ENCODE data around the gene BNC2.

Gene BNC2

DNA sequence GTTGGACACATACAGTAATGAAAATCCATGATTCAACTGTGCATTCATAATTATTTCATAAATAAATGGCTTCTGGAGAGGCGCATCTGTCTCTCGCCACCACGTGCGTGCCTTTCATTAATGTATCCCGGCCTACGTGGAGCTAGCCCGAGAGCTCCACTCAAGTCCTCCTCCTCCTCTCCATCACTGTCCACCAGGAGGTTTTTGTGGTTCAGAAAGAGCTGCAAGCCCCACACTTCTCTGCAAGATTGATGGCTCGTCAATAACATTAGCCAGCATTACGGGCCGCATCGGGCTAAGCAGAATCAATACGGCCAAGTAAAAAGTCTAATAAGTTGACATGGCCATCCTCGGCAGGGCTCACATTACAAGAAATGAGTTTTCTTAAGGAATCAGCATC, 499.8 kb downstream of the BNC2 start:
- TF ChIP-seq, protein P1, sequence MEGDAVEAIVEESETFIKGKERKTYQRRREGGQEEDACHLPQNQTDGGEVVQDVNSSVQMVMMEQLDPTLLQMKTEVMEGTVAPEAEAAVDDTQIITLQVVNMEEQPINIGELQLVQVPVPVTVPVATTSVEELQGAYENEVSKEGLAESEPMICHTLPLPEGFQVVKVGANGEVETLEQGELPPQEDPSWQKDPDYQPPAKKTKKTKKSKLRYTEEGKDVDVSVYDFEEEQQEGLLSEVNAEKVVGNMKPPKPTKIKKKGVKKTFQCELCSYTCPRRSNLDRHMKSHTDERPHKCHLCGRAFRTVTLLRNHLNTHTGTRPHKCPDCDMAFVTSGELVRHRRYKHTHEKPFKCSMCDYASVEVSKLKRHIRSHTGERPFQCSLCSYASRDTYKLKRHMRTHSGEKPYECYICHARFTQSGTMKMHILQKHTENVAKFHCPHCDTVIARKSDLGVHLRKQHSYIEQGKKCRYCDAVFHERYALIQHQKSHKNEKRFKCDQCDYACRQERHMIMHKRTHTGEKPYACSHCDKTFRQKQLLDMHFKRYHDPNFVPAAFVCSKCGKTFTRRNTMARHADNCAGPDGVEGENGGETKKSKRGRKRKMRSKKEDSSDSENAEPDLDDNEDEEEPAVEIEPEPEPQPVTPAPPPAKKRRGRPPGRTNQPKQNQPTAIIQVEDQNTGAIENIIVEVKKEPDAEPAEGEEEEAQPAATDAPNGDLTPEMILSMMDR (IDR thresholded peaks at IDR 0.05; ENCODE audit: insufficient read depth, low read depth, low read length, missing control alignments) = no peak
- no peak for DNase-seq (ENCODE audit: low read depth)
- H3K4me3 ChIP-seq (ENCODE audit: low read depth, low read length) = no peak overlapping the region

DNA sequence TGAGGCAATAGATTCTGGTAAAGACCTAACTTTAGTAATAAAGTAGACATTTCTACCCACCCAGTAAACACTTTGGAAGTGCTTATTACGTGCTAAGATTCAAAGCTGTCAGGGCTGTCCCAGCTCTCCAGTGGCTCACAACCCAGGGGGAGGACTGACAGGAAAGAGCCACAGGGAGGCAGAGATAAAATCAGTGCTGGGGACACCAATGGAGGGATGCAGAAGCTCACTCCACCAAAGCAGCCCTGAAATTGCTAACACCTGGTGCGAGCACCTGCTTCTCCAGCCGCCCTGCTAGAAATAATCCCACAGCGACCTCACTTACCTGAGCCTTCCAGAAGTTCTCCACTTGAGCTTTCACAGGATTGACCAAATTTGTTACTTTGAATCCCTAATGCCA, 501.0 kb downstream of the BNC2 start:
- H3K4me3 ChIP-seq (ENCODE audit: low read depth, low read length) = no peak overlapping the region
- TF ChIP-seq, protein P1 (IDR thresholded peaks at IDR 0.05; ENCODE audit: insufficient read depth, low read depth, low read length, missing control alignments) = no peak
- no peak for DNase-seq (ENCODE audit: low read depth)

DNA sequence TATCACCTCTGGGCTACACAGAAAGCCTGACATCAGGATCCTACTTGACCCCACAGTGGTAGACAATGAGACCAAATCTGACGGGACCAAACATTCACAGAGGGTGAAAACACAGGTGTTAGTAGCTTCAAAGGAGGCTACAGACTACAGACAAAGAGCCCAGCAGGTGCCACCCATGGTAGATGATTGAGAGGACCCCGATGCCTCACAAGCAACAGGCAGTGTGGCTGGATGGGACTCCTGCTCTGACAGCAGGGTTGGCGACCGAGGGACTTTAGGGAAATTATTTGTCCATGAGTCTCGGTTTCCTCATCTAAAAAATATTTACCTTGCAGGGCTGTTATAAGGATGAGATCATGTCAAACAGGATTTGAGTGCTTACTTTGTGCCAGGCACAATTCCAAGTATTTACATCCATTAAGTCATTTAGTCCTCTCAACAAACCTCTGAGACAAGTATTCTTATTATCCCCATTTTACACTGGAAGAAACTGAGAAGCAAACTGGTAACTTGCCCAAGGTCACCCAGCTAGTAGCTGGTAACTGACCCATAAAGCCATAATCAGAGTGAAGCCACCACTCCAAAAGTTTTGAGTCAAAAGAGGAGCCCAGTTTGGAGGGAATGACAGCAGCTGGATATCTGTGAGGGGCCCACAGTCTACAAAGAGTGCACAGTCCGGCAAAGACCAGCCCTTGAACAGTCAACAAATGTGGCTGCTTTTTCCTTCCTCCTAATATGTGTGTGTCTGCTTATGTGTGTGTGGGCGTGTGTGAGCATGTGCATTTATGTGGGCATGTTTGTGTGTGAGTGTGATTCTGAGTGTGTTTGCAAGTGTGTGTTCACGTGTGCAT, 502.0 kb downstream of the BNC2 start:
- TF ChIP-seq, protein P1 (IDR thresholded peaks at IDR 0.05; ENCODE audit: insufficient read depth, low read depth, low read length, missing control alignments) = no peak
- DNase-seq (ENCODE audit: low read depth) = no peak

DNA sequence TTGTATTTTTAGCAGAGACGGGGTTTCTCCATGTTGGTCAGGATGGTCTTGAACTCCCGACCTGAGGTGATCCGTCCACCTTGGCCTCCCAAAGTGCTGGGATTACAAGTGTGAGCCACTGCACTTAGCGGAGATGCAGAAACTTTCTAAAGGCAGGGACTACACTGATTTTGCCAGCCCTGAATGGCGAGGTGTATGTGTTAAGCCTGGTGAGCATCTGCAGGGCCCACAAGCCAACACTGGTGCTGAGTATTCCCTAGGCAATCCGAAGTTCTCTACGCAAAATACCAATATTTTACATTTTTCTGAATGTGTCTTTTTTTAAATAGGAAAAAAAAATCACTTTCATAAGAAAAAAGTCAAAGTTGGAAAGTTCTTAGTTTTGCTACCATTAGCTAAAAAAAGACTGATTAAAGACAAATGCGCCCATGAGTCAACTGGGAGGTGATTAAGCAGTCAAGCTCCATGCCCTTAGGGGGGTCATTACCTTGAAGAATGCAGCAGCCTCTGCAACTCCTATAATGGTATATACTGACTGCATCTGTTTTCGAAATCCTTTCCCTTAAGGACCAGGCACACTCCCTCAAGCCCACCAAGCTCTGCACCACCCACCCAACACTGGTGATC, 502.8 kb downstream of the BNC2 start:
- TF ChIP-seq, protein P1 (IDR thresholded peaks at IDR 0.05; ENCODE audit: insufficient read depth, low read depth, low read length, missing control alignments) = no peak
- DNase-seq (ENCODE audit: low read depth) = no peak
- no peak overlapping the region for H3K4me3 ChIP-seq (ENCODE audit: low read depth, low read length)

More for the DNA sequence above, 502.0 kb downstream of the BNC2 start:
- no peak overlapping the region for H3K4me3 ChIP-seq (ENCODE audit: low read depth, low read length)

DNA sequence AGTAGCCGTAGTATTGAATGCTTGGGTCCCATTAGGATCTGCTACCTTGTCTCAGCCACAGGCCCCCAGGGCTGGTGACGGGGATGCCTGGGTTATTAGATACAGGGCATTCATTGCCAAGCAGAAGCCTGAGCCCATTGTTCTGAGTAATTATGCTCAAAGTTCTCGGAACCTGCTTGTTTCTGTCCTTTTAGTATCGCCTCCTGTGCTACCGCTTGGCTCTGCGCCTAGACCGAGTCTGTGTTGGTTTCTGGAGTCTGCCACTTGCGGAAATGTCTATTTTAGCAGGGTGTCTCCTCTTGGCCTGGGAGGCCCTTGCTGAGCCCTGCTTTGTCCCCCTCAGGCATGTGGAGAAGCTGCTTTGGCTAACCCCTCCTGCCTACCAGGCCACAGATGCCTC, 506.1 kb downstream of the BNC2 start:
- DNase-seq (ENCODE audit: low read depth) = no peak
- H3K4me3 ChIP-seq (ENCODE audit: low read depth, low read length) = no peak overlapping the region
- TF ChIP-seq, protein P1 (IDR thresholded peaks at IDR 0.05; ENCODE audit: insufficient read depth, low read depth, low read length, missing control alignments) = no peak

DNA sequence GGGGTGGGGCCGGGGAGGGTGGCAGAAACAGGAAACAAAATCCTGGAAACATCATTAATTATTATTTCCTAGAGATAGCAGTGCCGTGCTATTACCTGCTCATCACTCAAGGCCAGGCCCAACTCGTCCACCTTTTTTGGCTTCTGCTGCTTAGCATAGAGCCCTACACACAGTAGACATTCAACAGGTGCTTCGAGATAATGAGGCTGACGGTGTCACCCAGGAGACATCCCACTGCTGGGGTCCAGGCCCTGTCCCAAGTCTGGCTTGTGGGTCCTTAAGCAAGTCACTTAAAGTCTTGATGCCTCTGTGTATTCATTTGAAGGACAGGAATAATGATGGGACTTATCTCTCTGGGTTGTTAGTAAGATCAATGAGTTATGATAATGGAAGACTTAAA, 506.6 kb downstream of the BNC2 start:
- TF ChIP-seq, protein P1 (IDR thresholded peaks at IDR 0.05; ENCODE audit: insufficient read depth, low read depth, low read length, missing control alignments) = no peak
- no peak overlapping the region for H3K4me3 ChIP-seq (ENCODE audit: low read depth, low read length)
- DNase-seq (ENCODE audit: low read depth) = no peak

Data from GM12865 (cell line).